Activated naive CD8-positive, alpha-beta T cell treated with anti-CD3 and anti-CD28 coated beads, Interleukin-2, amount 50 U/mL, for 24 hours (primary cell): Measurements from ENCODE around the gene IL15RA.
A peak's percentile ranks its signal among the peaks of the same experiment; 100 is the strongest.
"Not testable (repeated sequence)": the region's sequence is repeated elsewhere in the genome, so short reads cannot be mapped to it uniquely, and the experiment has no call there.

Experiments used
- ATAC-seq: fragments of 150-1000 bp; cut with Tn5 transposase; one replicate; pipeline ENCODE4 v1.10.0; 2021
- DNase-seq: peaks from one replicate; pipeline ENCODE4 v3.0.0; 2021
- H3K27ac Mint-ChIP-seq: one replicate; pipeline ENCODE4 v1.8.0; 2021; ENCODE audit warnings: mild to moderate bottlenecking, mixed read lengths
- H3K27me3 Mint-ChIP-seq: one replicate; pipeline ENCODE4 v1.8.0; 2021; ENCODE audit warnings: mixed read lengths
- H3K36me3 Mint-ChIP-seq: one replicate; pipeline ENCODE4 v1.8.0; 2021; ENCODE audit warnings: low read depth, mixed read lengths
- H3K4me1 Mint-ChIP-seq: one replicate; pipeline ENCODE4 v1.8.0; 2021; ENCODE audit warnings: mixed read lengths
- H3K4me3 Mint-ChIP-seq: one replicate; pipeline ENCODE4 v1.8.0; 2021; ENCODE audit warnings: mild to moderate bottlenecking, moderate library complexity, mixed read lengths
- H3K9me3 Mint-ChIP-seq: one replicate; pipeline ENCODE4 v1.8.0; 2021; ENCODE audit warnings: mixed read lengths

Gene IL15RA

GRCh38 chr10:6012121-6012905 is 35.0 kb upstream of the IL15RA start:
- DNase-seq = no peak
- no peak for ATAC-seq
- Mint-ChIP-seq H3K27me3 (no peaks in the 10 kb centered on the region), H3K36me3 (peaks cover 69% of the 10 kb centered on the region), H3K9me3 (peaks cover 13% of the 10 kb centered on the region), H3K4me3 (no peak overlapping the region), H3K4me1 (peaks cover 69% of the 10 kb centered on the region), H3K27ac (no peak overlapping the region)

GRCh38 chr10:6011558-6011957 is 34.2 kb upstream of the IL15RA start:
- peaks cover 64% of the 10 kb centered on the region for H3K4me1 Mint-ChIP-seq
- ATAC-seq = peak; percentile 14
- peak overlapping the region; percentile 19 for H3K4me3 Mint-ChIP-seq
- peaks cover 19% of the 10 kb centered on the region for H3K9me3 Mint-ChIP-seq
- peak overlapping the region; percentile 74 for H3K27ac Mint-ChIP-seq
- peaks cover 65% of the 10 kb centered on the region for H3K36me3 Mint-ChIP-seq
- no peaks in the 10 kb centered on the region for H3K27me3 Mint-ChIP-seq
- DNase-seq = no peak

- Mint-ChIP-seq H3K27ac (no peak overlapping the region), H3K4me3 (no peak overlapping the region), H3K27me3 (no peaks in the 10 kb centered on the region), H3K36me3 (peaks cover 57% of the 10 kb centered on the region), H3K4me1 (peaks cover 55% of the 10 kb centered on the region), H3K9me3 (peaks cover 19% of the 10 kb centered on the region)
- DNase-seq (no peak), ATAC-seq (no peak)
These were observed 33.2 kb upstream of the IL15RA start for GRCh38 chr10:6010569-6010968.

GRCh38 chr10:6009961-6010360 is 32.6 kb upstream of the IL15RA start:
- H3K27me3 Mint-ChIP-seq = peaks cover 4% of the 10 kb centered on the region
- peaks cover 51% of the 10 kb centered on the region for H3K36me3 Mint-ChIP-seq
- H3K9me3 Mint-ChIP-seq = peaks cover 19% of the 10 kb centered on the region
- H3K27ac Mint-ChIP-seq = no peak overlapping the region
- H3K4me1 Mint-ChIP-seq = peaks cover 49% of the 10 kb centered on the region
- ATAC-seq = no peak
- no peak overlapping the region for H3K4me3 Mint-ChIP-seq
- no peak for DNase-seq

- peaks cover 43% of the 10 kb centered on the region for H3K36me3 Mint-ChIP-seq
- peak; percentile 44 for ATAC-seq
These were observed 31.8 kb upstream of the IL15RA start for GRCh38 chr10:6009150-6009549.

GRCh38 chr10:6008497-6009142 is 31.3 kb upstream of the IL15RA start:
- Mint-ChIP-seq H3K4me1 (peaks cover 38% of the 10 kb centered on the region), H3K4me3 (no peak overlapping the region), H3K9me3 (peaks cover 19% of the 10 kb centered on the region), H3K36me3 (peaks cover 39% of the 10 kb centered on the region), H3K27me3 (peaks cover 9% of the 10 kb centered on the region), H3K27ac (no peak overlapping the region)
- no peak for DNase-seq
- ATAC-seq = no peak

More at GRCh38 chr10:6009150-6009549, 31.8 kb upstream of the IL15RA start:
- H3K27me3 Mint-ChIP-seq = peaks cover 9% of the 10 kb centered on the region
- DNase-seq = no peak
- peaks cover 19% of the 10 kb centered on the region for H3K9me3 Mint-ChIP-seq
- H3K27ac Mint-ChIP-seq = no peak overlapping the region
- H3K4me3 Mint-ChIP-seq = no peak overlapping the region
- peaks cover 41% of the 10 kb centered on the region for H3K4me1 Mint-ChIP-seq

GRCh38 chr10:6006991-6007390 is 29.6 kb upstream of the IL15RA start:
- Mint-ChIP-seq H3K4me1 (peaks cover 36% of the 10 kb centered on the region), H3K36me3 (peaks cover 24% of the 10 kb centered on the region), H3K9me3 (peaks cover 19% of the 10 kb centered on the region), H3K4me3 (no peak overlapping the region), H3K27ac (no peak overlapping the region), H3K27me3 (peaks cover 9% of the 10 kb centered on the region)
- DNase-seq = no peak
- ATAC-seq = no peak

- ATAC-seq = no peak
- H3K36me3 Mint-ChIP-seq = peaks cover 20% of the 10 kb centered on the region
- no peak overlapping the region for H3K4me3 Mint-ChIP-seq
- DNase-seq = no peak
- H3K27ac Mint-ChIP-seq = no peak overlapping the region
- peaks cover 9% of the 10 kb centered on the region for H3K27me3 Mint-ChIP-seq
- H3K4me1 Mint-ChIP-seq = peaks cover 33% of the 10 kb centered on the region
- H3K9me3 Mint-ChIP-seq = peaks cover 19% of the 10 kb centered on the region
These were observed 29.2 kb upstream of the IL15RA start for GRCh38 chr10:6006546-6006945.

- DNase-seq (no peak), ATAC-seq (no peak)
These were observed 28.6 kb upstream of the IL15RA start for GRCh38 chr10:6005856-6006395.

GRCh38 chr10:6005161-6005804 is 27.9 kb upstream of the IL15RA start:
- not testable (repeated sequence) for H3K27ac Mint-ChIP-seq, DNase-seq, H3K27me3 Mint-ChIP-seq, ATAC-seq, H3K4me3 Mint-ChIP-seq
- peaks cover 19% of the 10 kb centered on the region for H3K9me3 Mint-ChIP-seq
- peaks cover 13% of the 10 kb centered on the region for H3K36me3 Mint-ChIP-seq
- peaks cover 26% of the 10 kb centered on the region for H3K4me1 Mint-ChIP-seq

More at GRCh38 chr10:6005856-6006395, 28.6 kb upstream of the IL15RA start:
- H3K27ac Mint-ChIP-seq = no peak overlapping the region
- peaks cover 9% of the 10 kb centered on the region for H3K27me3 Mint-ChIP-seq
- peaks cover 27% of the 10 kb centered on the region for H3K4me1 Mint-ChIP-seq
- H3K4me3 Mint-ChIP-seq = no peak overlapping the region
- peaks cover 14% of the 10 kb centered on the region for H3K36me3 Mint-ChIP-seq
- H3K9me3 Mint-ChIP-seq = peaks cover 19% of the 10 kb centered on the region

- H3K9me3 Mint-ChIP-seq = peaks cover 12% of the 10 kb centered on the region
- no peak overlapping the region for H3K4me3 Mint-ChIP-seq
- peaks cover 9% of the 10 kb centered on the region for H3K36me3 Mint-ChIP-seq
- DNase-seq = no peak
- peak; percentile 55 for ATAC-seq
- no peak overlapping the region for H3K27ac Mint-ChIP-seq
- peaks cover 9% of the 10 kb centered on the region for H3K27me3 Mint-ChIP-seq
- peaks cover 9% of the 10 kb centered on the region for H3K4me1 Mint-ChIP-seq
These were observed 25.6 kb upstream of the IL15RA start for GRCh38 chr10:6002809-6003510.

- ATAC-seq = no peak
- Mint-ChIP-seq H3K4me3 (no peak overlapping the region), H3K27ac (no peak overlapping the region), H3K36me3 (no peaks in the 10 kb centered on the region), H3K4me1 (peaks cover 9% of the 10 kb centered on the region), H3K9me3 (no peaks in the 10 kb centered on the region), H3K27me3 (peaks cover 4% of the 10 kb centered on the region)
- no peak for DNase-seq
These were observed 22.3 kb upstream of the IL15RA start for GRCh38 chr10:5999440-6000165.

- Mint-ChIP-seq H3K27ac (no peak overlapping the region), H3K9me3 (peaks cover 10% of the 10 kb centered on the region), H3K27me3 (peaks cover 2% of the 10 kb centered on the region), H3K36me3 (peaks cover 5% of the 10 kb centered on the region), H3K4me3 (no peak overlapping the region), H3K4me1 (no peaks in the 10 kb centered on the region)
- no peak for DNase-seq
- ATAC-seq = no peak
These were observed 19.4 kb upstream of the IL15RA start for GRCh38 chr10:5996696-5997095.

- Mint-ChIP-seq H3K27ac (no peak overlapping the region), H3K27me3 (peaks cover 2% of the 10 kb centered on the region), H3K36me3 (peaks cover 8% of the 10 kb centered on the region), H3K4me3 (no peak overlapping the region), H3K4me1 (peaks cover 11% of the 10 kb centered on the region), H3K9me3 (peaks cover 16% of the 10 kb centered on the region)
- DNase-seq (no peak), ATAC-seq (no peak)
These were observed 15.1 kb upstream of the IL15RA start for GRCh38 chr10:5992398-5992797.
